ENCODE measurements around the gene PRSS38. TPM values are rescaled to one million over a fixed set of nuclear protein-coding genes. Genes with fewer than 3 reads are reported as not detected.

PRSS38 gene
- total RNA-seq, 2 experiments from 2014 or later = not detected

DNA sequence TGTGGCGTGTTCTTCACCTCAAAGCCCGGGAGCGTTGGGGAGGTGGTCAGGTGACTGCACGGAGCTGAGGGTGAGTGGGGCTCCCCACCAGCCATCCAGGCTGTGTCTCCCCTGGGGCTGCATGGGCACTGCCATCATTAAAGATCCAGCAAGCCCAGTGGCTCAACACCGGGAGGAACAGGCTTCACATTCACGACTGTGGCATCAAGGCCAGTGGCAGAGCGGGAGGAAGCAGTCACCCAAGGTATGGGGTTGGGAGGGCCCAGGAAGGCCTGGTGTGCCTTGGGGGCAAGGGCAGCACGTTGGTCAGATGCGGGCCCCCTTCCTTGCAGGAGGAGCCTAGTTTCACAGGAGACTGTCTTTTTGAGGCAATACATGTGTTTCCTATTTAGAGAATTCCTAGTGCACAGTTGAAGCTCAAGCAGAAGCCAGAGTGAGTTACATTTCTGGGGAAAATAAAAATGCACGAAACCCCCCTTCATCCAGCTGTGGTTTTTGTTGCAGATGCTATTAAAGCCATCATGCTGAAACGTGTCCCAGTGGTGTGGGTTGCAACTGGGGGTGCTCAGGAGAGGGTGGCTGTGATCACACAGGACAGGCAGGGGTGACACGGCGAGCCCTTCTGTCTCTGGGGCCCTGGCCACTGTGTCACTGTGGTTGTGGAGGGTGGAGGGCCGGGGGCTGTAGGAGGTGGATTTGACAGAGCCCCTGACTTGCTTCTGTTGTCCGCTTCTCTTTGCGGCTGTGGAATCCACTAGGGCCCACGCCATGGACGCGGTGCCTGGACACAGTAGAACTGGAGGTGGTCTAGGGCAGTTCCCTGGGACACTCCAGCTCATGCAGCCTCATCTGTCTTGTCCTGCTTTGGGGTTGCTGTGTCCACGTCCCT, 46.2 kb upstream of the PRSS38 start:
- Histone ChIP-seq H3K27ac (ENCODE audit: low read depth in 1 of 2, low read length in 2 of 2) (no peak overlapping the region), H3K36me3 (ENCODE audit: insufficient read depth, low read length) (peaks cover 32% of the 10 kb centered on the region), H3K4me1 (ENCODE audit: insufficient read depth, low read length) (peaks cover 47% of the 10 kb centered on the region), H3K9me3 (ENCODE audit: control insufficient read depth in 1 of 2, insufficient read depth in 1 of 2, low read length in 2 of 2) (no peaks in the 10 kb centered on the region), H3K4me3 (ENCODE audit: low read length) (no peak overlapping the region), H3K27me3 (ENCODE audit: control insufficient read depth in 1 of 2, insufficient read depth in 2 of 2, low read length in 2 of 2) (no peaks in the 10 kb centered on the region)
- DNase-seq (peak in 1 of 14 experiments; percentile 2), ATAC-seq (ENCODE audit: poor library complexity) (no peak)
- TF ChIP-seq, protein P1, sequence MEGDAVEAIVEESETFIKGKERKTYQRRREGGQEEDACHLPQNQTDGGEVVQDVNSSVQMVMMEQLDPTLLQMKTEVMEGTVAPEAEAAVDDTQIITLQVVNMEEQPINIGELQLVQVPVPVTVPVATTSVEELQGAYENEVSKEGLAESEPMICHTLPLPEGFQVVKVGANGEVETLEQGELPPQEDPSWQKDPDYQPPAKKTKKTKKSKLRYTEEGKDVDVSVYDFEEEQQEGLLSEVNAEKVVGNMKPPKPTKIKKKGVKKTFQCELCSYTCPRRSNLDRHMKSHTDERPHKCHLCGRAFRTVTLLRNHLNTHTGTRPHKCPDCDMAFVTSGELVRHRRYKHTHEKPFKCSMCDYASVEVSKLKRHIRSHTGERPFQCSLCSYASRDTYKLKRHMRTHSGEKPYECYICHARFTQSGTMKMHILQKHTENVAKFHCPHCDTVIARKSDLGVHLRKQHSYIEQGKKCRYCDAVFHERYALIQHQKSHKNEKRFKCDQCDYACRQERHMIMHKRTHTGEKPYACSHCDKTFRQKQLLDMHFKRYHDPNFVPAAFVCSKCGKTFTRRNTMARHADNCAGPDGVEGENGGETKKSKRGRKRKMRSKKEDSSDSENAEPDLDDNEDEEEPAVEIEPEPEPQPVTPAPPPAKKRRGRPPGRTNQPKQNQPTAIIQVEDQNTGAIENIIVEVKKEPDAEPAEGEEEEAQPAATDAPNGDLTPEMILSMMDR (IDR thresholded peaks at IDR 0.05) = no peak
- H3K36me3 Mint-ChIP-seq (ENCODE audit: low read depth) = peaks cover 31% of the 10 kb centered on the region
- H3K4me3 Mint-ChIP-seq = no peak overlapping the region
- no peaks in the 10 kb centered on the region for H3K9me3 Mint-ChIP-seq
- intact Hi-C loops (cut with DNase I, micrococcal nuclease) = loop anchor here in 1 of 2 experiments (5.0 kb wide), 1 partner anchor 118 kb away; no protein-coding TSS in a partner anchor
- no peaks in the 10 kb centered on the region for H3K27me3 Mint-ChIP-seq
- H3K27ac Mint-ChIP-seq = peak overlapping the region; percentile 26
- peaks cover 54% of the 10 kb centered on the region for H3K4me1 Mint-ChIP-seq (ENCODE audit: low read depth)
- CTCF ChIA-PET = no interaction called here
- POLR2A ChIA-PET = no interaction called here

DNA sequence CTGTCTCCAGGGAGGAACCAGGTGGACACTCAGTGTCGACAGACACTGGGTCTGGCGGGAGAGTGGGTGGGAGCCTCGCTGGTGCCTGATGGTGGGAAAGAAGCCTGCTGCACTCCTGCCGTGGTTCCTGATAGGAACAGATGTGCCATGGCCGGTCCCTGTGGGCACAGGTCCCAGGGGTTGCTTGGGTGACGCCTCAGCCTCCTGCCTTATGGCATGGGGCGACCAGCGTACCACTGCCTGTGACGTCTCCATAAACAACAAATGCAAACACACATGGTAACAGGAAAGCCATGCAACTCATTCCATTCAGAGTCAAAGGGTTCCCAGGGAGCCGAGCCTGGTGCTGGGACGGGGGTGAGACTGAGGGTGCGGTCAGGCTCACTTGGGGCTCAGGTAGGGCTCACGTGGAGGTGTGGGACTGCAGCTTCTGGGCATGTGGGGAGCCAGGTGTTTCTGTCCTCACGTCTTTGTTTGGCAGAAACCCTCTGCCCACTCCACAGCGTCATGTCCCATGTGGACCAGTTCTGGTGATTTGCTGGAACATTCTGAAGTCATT, 45.5 kb upstream of the PRSS38 start:
- Mint-ChIP-seq H3K27me3 (no peaks in the 10 kb centered on the region), H3K27ac (no peak overlapping the region), H3K4me1 (ENCODE audit: low read depth) (peaks cover 53% of the 10 kb centered on the region), H3K9me3 (no peaks in the 10 kb centered on the region), H3K4me3 (no peak overlapping the region), H3K36me3 (ENCODE audit: low read depth) (peaks cover 34% of the 10 kb centered on the region)
- Histone ChIP-seq H3K4me1 (ENCODE audit: insufficient read depth, low read length) (peaks cover 45% of the 10 kb centered on the region), H3K9me3 (ENCODE audit: control insufficient read depth in 1 of 2, insufficient read depth in 1 of 2, low read length in 2 of 2) (no peaks in the 10 kb centered on the region), H3K4me3 (ENCODE audit: low read length) (no peak overlapping the region), H3K27ac (ENCODE audit: low read depth in 1 of 2, low read length in 2 of 2) (no peak overlapping the region), H3K27me3 (ENCODE audit: control insufficient read depth in 1 of 2, insufficient read depth in 2 of 2, low read length in 2 of 2) (no peaks in the 10 kb centered on the region), H3K36me3 (ENCODE audit: insufficient read depth, low read length) (peaks cover 32% of the 10 kb centered on the region)
- intact Hi-C loops (cut with DNase I, micrococcal nuclease) = loop anchor here in 1 of 2 experiments (5.0 kb wide), 1 partner anchor 117 kb away; no protein-coding TSS in a partner anchor
- CTCF ChIA-PET = no interaction called here
- POLR2A ChIA-PET = no interaction called here
- TF ChIP-seq, protein P1 (IDR thresholded peaks at IDR 0.05) = no peak
- ATAC-seq (ENCODE audit: poor library complexity) = no peak
- DNase-seq = peak in 1 of 14 experiments; percentile 2

DNA sequence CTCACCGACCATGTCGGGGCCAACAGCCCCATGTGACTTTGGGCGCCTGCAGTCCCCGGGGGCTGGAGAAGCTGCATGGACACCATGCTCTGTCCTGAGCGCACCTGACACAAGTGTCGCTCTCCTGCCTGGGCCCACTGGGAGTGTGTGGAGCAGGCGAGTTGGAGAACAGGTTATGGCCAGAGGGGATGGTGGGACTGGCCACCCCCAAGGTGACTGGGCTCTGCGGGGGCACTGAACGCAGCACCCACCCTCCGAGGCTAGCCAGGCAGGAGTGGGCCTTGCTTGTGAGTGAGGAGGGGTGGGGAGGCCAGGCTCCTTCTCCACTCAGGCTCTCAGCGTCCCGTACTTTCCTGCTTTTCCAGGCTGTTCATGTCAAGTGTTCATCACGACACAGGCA, 44.7 kb upstream of the PRSS38 start:
- Histone ChIP-seq H3K27me3 (ENCODE audit: control insufficient read depth in 1 of 2, insufficient read depth in 2 of 2, low read length in 2 of 2) (no peaks in the 10 kb centered on the region), H3K4me3 (ENCODE audit: low read length) (no peak overlapping the region)

More for the DNA sequence above, 44.7 kb upstream of the PRSS38 start:
- TF ChIP-seq, protein P1 (IDR thresholded peaks at IDR 0.05) = no peak
- Histone ChIP-seq H3K4me1 (ENCODE audit: insufficient read depth, low read length) (peaks cover 37% of the 10 kb centered on the region), H3K9me3 (ENCODE audit: control insufficient read depth in 1 of 2, insufficient read depth in 1 of 2, low read length in 2 of 2) (no peaks in the 10 kb centered on the region), H3K27ac (ENCODE audit: low read depth in 1 of 2, low read length in 2 of 2) (no peak overlapping the region), H3K36me3 (ENCODE audit: insufficient read depth, low read length) (peaks cover 36% of the 10 kb centered on the region)
- Mint-ChIP-seq H3K36me3 (ENCODE audit: low read depth) (peaks cover 34% of the 10 kb centered on the region), H3K4me1 (ENCODE audit: low read depth) (peaks cover 45% of the 10 kb centered on the region), H3K27ac (no peak overlapping the region), H3K4me3 (no peak overlapping the region), H3K9me3 (no peaks in the 10 kb centered on the region), H3K27me3 (no peaks in the 10 kb centered on the region)
- ATAC-seq (ENCODE audit: poor library complexity) (no peak), DNase-seq (peak in 1 of 14 experiments; percentile 6)
- CTCF ChIA-PET = no interaction called here
- intact Hi-C loops (cut with DNase I, micrococcal nuclease) = no loop called here
- POLR2A ChIA-PET = no interaction called here

Data from CD4-positive, alpha-beta T cell (primary cell).